Islet precursor cell (in vitro differentiated cells): ENCODE data around the gene BSN.

Experiments
- DNase-seq: peaks from one replicate; pipeline ENCODE4 v3.0.0-alpha.2; 2018

BSN gene

DNA sequence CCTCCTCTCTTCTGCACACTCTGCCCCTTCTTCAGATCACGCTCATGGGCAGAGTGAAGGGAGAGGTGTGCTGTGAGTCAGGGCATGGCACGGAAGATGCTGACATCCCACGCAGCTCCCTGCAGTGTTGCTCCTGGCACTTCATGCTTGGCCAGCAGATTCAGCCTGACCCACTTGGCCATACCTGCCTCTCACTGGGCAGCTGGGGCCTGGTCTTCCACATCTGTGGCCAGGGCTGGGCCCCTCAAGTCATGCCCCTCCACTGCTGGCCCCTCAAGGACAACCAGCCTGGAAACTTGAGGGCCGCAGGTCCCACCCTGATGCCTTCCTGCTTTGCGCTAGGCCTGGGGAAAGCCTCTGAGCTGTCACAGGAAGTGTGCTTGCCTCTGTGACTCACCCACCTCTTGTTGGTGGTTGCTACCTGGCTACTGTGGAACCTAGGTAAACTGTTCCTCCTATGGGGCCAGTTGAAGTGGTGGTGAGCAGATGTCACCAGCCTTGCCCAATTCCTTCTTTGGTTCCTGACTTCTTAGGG lies 48.7 kb downstream of the BSN start:
- DNase-seq, result no peak

DNA sequence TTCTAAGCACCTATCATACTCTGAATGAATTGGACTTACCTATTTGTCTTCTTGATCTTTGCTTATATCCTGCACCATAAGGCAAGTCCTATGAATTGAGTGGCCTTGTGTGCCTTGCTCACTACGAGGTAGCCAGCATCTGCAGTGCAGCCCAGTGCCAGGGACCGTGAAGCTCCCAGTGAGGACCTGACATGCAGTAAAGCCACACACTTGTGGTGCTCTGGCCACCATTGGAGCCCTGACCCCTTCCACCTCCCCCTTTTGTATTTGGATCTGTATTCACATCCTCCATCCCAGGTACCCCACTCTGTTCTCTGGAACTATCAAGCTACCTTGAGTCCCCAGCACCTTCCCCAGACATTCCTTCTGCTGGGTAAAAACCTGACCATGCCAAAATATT lies 52.1 kb downstream of the BSN start:
- no peak for DNase-seq

DNA sequence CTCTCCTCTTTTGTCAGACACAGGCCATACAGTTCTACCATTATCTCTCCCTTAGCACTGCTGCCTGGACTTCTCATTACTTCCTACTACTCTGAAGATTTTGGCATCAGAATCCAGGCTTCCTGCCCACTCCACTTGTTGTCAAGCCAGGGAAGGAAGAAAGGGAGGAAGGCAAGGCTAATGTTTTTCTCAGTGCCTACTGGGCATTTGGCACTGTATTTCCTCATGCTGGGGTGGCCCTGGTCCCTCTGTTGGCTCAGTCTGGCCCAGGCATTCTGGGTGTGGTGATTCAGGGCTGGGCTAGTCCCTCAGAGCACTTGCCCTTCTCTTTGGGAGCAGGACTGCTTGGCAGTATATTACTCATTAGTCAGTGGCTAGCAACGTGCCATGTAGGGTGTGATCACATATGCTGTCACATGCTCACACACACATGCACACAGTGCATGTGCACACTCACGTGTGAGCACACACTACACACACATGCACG lies 52.9 kb downstream of the BSN start:
- DNase-seq, result no peak

DNA sequence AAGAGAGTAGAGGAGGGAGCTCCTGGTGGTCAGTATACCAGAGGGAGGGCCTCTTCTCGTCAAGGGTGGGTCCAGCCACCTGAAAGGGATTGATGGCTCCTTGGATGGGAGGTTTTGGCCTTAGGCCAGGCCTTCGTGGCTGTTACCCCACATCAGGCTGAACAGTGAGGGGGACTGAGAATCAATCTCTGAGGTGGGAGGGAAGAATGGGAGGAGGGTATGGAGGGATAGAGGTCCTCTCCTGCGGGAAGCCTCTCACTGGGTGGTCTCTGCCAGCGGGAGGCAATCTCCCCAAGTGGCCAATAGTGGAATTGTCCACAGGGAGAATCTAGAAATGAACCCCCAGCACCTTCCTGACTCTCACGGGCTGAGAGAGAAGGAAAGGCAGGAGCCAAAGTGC lies 53.5 kb downstream of the BSN start:
- DNase-seq, result no peak

DNA sequence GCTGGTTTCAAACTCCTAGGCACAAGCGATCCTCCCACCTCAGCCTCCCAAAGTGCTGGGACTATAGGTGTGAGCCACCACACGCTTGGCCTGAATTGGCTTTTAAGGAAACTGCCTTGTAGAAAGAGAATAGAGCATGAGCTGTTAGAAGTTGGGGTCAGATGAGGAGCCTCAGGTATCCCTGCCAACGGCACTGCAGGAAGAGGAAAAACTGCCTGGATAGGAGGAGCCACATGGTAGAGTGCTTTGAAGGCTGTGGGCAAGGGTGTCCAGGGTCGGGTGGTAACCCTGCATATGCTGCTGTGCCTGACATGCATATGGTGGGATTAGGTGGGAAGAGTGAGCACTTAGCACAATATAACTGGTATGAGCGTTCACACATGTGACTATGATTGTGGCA lies 55.0 kb downstream of the BSN start:
- DNase-seq, result no peak

DNA sequence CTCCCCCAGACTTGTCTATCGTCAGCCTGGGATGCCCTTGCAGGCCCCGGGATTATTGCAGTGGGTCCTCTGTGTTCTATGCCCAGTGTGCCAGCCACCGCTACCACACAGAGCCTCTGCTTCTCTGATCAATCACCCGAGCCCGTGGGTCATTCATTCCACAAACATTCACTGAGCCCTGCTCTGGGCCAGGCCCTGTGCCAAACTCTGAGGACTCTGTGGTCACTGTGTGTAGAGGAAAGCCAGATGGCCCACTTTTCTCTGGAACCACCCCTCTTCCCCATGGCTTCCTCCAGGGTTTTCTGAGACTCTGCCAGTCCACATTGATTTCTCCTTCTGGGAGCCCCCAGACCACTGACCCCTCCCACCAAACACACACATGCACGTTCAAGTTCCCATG lies 55.5 kb downstream of the BSN start:
- no peak for DNase-seq

DNA sequence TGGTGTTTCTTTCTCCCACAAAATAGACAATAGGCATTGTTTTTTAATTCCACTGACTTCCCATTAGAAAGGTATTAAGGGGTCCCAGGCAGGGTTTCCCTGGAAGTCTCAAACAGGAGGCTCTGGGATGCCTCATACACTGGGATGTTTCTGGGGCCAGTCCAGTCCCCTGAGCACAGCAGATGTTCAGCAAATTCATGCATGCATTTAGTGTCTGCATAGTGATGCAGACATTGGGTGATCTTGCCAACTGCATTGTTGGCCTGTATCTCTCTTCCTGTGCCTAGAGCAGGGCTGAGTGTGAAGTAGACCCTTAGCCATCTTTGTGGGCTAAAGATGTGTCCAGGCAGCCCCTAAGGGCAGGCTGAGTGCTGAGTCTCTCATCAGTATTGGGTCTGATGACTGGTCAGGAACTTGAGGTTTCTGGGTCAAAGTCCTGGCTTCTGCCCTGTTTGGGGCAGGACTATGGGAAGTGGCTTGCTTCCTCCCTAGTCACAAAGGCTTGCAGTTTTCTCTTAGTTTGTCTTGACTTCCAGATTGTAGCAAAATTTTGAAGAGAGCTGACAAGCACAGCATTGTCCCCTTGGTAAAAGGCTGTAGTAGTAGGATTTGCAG lies 56.5 kb downstream of the BSN start:
- DNase-seq, result no peak

DNA sequence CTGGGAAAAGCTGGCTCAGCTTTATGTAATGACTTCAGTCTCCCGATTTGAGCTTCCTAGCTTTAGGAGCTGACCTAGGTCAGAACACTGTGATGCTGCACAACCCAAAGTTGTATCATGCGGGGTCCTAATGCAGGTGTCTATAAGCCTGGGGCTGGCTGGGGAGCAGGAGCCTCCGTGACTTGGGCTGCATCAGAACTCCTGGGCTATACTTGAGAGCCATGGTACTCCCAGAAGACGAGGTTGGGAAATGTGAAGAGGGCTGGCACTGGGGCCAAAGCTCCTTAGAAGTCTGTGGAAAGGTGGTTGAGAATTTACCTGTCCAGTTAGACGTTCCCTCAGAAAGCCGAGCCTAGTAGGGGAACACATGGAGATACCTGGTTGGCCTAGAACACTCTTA lies 57.0 kb downstream of the BSN start:
- no peak for DNase-seq

DNA sequence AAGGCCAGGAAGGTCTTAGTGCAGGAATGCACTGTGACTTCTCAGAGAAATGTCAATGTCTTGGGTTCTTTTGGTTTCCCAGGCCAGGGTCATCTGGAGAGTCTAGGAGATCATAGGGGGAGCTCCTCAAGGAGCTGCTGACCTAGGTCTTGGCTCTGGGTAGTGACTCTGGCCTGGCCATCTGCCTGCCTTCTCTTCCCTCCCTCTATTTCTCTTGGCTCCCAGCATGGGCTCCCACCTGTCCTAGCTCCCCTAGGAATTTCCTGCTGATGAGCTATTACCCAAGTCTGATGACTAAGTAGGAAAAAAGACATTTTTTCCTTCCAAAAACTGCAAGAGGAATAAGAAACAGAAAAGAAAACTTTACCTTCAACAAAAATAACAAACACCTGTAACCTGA lies 57.4 kb downstream of the BSN start:
- no peak for DNase-seq

DNA sequence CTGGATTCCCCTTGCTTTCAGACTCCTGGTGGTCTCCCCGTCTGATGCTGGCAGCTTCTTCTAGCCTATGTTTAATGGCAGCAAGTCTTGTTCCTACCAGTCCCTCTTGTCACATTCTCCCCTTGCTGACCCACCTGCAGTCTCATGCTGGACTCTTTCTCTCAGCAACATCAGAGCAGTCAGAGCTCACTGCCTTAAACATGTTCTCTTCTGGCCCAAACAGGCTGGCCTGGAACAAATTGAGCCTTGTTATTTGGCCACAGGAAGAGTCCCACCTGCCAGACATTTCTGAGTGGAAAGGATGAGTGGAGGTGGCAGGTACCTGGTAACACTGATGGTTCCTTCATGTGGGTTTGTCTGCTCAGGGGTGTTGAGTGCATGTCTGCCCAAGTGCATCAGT lies 60.7 kb downstream of the BSN start:
- DNase-seq, result no peak

DNA sequence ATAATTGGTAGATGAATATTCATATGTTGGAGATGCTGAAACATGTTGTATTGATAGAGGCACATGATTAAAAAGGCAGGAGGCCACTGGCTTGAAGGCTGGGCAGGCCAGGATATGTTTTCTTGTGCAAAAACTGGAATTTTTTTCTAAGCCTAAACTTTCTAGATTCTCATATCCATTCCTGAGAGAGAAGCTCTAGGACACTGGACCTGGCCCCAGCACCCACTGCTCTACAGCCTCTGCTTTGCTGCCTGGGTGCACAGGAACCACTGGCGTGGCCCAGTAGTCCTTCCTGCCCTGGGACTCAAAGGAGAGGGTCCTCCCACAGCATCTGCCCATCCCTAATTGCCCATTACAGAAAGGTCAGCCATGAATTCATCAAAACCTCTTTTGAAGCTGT lies 61.8 kb downstream of the BSN start:
- DNase-seq, result no peak

DNA sequence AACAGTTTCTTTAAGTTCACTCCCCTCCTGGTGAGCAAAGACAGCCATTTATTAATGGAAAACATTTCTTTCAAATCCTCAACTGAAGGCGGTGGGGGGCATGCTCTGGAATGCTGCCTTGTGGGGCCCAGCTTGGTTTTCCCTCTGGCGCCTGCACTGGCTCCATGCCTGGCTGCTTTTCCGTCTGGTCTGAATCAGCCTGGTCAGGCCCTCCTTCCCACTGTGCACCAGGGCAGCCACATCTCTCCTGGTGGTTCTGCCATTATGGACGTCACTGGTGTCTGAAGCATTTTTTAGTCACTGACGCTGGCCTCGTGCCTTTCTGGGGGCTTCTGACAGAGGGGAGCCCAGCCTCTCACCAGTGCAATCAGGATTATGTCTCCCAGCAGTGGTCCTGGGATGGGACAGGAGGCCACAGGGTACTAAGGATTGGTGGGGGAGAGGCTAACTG lies 62.2 kb downstream of the BSN start:
- DNase-seq, result no peak

DNA sequence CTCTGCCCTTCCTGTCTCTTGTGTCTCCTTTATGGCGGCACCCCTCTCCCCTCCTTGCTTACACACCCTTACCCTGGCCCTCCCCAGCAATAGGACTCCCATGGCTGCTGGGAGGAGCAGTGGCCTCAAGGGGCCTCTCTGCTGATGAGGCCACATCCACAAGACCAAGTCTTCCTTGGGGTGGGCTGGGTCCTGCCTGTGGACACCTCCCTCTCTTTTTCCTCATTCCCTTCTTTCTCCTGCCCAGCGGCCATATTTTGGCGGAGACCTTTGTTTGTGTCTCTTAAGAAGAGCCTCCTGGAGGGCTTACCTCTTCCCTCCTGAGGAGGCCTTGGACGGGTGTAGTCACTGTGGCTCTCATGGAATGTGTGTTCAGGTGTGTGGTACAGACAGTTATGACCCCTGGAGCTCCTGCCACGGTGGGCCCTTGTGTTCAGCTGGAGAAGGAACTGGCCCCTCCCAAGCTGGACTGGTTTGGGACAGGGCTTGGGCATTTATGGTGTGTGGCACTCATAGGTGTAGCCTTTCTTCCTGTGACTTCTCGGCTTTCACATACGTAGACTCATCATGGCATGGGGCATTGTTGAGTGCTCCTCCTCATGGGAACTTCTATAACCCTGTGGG lies 63.2 kb downstream of the BSN start:
- DNase-seq, result peak; percentile 42

DNA sequence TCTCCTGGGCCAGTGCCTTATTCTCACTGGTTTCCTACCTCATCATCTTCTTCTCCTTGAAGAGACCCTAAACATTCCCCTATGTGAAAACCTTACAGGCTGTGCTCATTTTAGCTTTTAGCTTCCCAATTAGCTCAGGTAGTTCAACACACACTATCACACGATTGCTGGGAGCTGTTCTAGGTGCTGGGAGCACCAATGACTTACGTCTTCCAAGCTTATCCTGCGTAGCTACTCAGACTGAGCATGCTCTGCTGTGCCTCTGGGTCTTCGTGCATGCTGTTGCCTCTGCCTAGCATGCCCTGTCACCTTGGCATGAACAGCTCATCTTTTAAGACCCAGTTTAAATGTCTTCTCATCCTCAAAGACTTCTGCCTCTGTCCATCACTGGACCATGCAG lies 64.1 kb downstream of the BSN start:
- DNase-seq, result peak; percentile 47

DNA sequence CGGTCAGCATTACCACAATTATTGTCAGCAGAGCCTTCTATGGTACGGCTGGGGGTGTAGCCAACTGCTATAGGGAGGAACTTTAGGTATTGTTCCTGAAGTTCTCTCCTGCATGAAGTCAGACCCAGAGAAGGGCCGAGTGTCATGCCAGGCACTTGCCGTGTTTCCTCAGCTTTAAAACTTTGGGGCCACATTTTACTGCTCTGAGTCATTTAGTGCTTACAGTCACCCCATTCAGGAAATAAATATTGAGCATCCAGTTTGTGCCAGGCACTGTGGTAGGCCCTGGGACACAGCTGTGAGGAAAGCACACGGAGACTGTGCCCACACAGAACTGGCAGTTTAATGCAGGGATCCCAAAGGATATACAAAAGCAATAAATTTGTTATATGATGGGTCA lies 65.4 kb downstream of the BSN start:
- no peak for DNase-seq

DNA sequence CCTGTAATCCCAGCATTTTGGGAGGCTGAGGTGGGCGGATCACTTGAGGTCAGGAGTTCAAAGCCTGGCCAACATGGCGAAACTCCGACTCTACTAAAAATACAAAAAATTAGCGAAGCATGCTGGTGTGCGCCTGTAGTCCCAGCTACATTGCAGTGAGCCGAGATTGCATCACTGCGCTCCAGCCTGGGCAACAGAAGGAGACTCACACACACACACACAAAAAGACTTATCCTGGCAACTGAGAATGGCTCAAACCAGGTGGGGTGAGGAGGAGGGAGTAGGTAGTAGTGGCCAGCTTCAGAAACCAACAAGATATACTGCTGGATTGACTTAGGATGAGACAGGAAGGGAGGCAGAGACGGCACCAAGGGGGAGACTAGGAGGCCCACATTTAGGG lies 66.5 kb downstream of the BSN start:
- no peak for DNase-seq

DNA sequence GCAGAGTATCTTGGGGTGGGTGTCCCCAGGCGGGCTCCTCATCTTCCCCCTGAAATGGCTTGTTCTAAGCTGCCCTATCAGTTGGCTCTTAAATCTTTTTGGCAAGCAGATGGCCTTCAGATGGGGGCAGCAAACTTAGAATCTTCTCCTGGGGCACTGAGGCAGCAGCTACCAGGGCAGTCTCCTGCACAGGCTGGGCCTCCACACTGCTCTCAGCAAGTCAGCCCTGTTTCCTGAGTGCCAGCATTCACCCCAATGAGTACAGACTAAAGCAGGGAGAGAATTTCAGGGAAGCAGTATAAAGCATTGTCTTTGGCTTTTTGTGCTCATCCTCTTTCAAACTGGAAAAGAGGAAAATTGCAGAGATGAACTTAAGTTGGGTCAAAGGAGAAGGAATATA lies 68.8 kb downstream of the BSN start:
- no peak for DNase-seq

DNA sequence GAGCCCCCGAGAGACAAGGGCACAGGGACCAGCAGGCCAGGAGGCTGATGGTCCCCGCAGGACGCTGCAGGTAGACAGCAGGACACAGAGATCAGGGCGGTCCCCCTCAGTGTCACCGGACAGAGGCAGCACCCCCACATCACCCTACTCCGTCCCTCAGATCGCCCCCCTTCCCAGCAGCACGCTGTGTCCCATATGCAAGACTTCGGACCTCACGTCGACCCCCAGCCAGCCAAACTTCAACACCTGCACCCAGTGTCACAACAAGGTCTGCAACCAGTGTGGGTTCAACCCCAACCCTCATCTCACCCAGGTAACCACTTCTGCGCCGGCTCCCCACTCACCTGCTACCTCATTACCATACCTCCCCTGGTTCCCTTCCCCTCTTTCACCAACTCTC lies 70.8 kb downstream of the BSN start:
- no peak for DNase-seq

DNA sequence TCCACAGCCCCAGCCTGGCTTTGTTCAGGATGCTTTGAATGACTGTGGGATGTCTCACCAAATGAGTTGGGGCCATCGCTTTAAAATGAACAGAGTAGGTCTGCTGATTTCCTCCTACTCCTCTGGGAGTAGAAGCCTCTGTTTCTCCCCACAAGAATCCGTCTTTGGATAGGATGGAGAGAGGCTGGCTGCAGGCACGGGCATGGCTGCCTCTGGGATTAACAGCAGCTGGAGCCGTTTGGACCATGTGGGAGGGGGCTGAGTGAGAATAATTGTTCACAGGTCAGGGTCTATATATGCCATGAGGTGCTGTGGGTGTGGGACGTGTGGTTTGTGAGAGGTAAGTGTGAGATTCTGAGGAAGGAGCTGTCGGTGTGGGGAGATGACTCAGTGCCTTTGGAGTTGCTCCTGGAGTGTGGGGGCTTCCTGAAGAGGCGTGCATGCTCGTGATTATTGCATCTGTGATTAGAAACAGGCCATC lies 71.9 kb downstream of the BSN start:
- no peak for DNase-seq

DNA sequence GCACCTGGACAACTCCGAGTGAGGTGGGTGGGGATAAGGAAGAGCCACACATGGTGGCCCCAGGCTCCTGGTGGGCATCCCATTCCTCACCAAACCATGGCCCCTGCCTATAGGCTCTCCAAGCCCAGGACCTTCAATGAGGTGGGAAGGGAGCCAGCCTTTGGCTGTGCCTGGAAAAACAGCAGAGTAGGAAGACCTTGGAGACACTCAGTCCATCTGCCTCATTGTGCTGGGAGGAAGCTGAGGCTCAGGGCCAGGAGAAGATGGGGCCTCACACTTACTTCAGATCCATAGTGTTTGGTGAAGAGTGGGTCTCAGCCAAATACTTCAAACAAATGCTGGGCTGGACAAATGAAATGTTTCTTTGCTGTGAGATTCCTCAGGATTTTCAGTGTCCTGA lies 72.5 kb downstream of the BSN start:
- DNase-seq, result no peak

DNA sequence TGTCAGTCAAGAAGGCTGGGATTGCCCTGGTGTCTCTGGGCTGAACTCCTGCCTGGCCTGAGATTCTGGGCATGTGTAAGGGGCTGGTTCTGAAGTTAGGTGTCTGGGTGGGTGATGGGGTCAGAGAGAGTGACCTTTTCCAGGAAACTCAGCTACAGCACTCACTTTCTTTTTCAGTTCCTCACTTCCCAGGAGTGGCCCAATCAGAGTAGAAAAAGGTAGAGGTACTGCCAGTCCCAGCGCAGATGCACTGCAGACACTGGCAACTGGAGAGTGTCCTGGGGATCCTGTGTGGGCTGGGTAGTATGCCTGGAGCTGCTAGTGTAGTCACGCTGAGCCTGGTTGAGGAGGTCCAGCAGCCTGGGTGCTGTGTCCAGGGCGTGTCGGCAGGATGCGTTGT lies 73.4 kb downstream of the BSN start:
- DNase-seq, result no peak

DNA sequence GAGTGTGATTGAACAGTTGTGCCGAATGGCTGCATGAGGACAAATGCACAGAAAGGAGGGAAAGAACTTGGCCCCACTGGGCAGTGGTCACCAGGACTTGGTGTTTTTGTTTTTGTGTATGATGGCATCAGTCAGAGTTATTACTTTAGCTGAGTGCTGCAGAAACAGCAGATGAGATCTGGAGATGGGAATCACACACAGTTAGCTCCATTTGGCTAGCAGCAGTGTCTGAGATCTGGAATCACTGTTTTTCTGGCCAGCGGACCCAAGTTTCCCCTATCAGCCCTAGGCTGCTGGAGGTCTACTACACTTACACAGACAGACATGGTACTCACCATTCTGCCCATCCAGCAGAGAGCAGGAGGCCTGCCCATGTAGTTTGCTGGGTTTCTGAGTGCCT lies 74.0 kb downstream of the BSN start:
- DNase-seq, result no peak

DNA sequence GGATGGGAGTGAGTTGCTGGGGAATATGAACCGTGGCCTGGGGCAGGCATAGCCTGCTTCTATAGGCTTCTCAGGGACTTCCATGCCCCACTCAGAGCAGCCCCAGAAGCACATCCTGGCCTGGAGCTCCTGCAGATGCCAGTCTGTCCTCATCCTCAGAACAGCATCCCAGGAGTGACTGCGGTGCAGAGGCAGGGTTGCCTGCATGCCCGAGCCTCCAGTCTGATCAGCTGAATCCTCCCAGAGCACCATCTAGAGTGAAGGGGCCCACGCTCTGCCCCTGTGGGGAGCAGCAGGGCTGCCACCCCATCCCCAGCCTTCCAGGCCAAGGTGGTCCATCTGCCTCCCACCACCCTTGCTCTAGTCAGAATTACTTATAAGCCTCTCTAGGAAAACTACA lies 75.2 kb downstream of the BSN start:
- DNase-seq, result no peak

DNA sequence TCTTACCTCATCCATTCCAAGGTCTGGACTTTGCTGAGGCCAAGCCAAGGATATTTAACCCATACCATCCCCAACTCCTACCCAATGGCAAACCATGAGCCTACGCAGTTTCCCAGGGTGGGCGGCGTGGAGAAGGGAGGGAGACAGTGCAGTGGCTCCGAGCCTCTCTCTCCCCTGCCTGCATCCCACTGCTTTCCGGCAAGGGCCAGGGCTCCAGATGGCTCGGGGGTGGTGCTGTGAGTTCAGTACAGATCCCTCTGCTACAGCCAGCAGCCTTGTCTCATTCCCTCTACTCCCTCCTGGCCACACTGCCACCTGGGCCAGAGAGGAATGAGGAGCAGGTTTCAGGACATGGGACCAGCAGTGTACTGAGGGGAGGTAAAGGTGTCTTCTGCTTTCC lies 75.6 kb downstream of the BSN start:
- DNase-seq, result no peak

DNA sequence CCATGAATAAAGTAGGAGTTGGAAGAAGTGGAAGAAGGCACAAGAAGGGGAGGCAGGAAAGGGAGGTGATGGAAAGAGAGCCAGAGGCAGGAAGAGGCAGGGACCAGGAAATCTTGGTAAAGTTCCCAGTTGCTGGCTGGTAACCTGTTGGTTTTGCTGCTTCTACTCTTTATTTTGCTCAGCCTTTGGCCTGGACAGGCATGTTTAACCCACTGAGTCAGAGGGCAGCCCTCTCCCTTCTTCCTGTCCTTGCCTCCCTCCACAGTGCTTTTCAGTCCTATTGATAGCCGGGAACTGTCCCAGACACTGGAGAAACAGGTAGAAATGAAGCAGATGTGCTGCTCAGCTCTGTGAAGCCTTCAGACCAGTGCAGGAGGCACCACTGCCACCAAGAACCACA lies 76.5 kb downstream of the BSN start:
- DNase-seq, result no peak
